ENCODE data around the gene RAPGEF5.

The RAPGEF5 gene, protein sequence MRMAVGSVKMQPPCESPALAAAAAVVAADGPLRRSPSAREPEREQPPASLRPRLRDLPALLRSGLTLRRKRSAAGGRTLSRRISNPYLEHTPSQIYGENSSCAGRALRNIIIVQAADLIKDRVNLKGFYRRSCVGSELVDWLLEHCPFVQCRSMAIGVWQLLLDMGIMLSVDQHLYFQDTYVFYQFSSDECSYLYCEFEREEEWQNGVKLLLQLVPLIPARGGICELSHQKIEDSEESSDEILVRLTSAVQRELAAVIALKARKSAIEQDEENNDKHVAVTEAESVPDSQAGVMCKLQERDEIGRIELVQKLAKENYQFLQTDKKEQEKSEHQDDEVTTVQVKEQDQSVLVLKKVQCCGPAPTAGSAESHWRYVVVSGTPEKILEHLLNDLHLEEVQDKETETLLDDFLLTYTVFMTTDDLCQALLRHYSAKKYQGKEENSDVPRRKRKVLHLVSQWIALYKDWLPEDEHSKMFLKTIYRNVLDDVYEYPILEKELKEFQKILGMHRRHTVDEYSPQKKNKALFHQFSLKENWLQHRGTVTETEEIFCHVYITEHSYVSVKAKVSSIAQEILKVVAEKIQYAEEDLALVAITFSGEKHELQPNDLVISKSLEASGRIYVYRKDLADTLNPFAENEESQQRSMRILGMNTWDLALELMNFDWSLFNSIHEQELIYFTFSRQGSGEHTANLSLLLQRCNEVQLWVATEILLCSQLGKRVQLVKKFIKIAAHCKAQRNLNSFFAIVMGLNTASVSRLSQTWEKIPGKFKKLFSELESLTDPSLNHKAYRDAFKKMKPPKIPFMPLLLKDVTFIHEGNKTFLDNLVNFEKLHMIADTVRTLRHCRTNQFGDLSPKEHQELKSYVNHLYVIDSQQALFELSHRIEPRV

DNA sequence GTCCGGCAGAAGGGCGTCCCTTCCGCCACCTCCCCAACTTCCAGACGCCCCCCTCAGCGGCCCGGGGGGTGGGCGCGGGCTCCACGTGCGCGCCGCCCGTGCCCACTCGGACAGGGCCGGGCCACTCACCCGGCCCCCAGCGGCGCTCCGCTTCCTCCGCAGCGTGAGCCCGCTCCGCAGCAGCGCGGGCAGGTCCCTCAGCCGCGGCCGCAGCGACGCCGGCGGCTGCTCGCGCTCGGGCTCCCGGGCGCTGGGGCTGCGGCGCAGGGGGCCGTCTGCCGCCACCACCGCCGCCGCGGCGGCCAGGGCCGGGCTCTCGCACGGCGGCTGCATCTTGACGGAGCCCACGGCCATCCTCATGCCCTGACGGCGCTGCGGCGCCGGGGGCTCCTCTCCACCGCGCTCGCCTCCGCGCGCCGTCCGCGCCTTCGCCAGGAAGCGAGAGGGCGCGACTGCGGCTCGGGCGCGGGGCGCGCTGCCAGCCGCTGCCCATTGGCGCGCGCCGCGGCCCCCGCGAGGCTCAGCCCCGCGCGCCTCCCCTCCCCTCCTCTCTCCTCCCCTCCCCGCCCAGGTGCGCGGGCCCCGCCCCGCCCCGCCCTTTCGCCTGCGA lies at the start of gene RAPGEF5:
Gene RAPGEF5 (minus strand): TSS at position 454 of the 610 bp plus-strand sequence. CDS start 94 bp downstream, at position 360.
- no peak for DNase-seq

DNA sequence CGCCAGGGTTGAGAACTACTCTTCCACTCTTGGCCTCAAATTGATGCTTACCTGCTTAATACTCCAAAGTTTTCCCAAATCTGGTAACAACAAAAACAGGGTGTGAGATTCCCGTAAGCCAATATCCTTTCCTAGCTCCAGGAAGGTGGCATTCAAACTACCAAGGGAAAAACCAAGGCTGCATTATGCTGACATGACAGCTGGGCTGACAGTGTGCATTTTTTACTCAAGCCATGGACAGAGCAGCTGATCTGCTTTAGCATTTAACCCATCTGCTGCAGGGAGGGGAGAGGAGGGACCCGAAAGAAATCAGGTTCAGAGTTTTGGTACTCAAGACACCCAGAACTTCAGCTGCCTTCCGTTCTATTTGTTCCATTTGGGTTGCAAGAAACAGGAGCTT lies 49.8 kb upstream of the RAPGEF5 start:
- DNase-seq = no peak

DNA sequence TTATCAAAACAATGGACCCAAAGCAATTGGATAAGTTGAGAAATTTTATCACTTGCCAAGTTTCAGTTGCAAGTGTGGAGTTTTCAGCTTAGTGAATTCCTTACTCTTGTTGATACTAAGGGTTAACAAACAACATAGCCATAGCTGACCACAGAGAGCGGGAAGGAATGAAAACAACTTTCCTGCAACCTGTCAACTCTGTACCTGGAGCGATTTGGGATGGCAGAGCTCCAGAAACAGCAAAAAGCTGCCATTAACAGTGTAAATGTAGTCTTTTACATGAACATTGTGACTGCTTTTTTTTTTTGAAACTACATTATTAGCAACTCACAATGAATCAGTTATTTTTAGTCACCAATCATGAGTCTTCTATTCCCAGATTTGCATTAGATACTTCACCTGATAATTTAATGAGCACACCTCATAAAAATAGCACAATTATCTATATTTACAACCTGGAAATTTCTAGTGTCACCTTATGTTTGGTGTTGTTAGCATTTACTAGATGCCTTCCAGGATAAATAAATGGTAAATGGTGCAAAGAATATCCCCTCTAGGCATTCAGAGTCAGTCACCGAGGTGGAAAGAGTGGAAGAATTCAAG lies 47.6 kb upstream of the RAPGEF5 start:
- DNase-seq = no peak

DNA sequence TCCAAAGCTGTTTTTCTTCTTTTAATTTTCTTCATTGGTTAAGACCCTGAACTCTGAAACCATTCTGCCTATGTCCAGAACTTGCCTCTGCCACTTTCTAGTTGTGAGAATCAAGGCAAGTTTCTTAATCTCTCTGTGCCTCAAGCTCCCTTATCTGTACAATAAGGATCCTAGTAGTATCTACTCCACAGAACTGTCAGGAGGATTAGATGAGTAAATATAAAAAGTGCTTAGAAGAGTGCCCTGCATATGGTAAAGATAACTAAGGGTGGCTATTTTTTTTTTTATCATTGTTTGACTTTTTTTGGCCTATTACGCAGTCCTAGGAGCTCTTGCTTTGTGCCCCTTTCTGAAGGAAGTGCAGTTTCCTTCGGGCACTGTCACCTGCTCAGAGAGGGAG lies 46.4 kb upstream of the RAPGEF5 start:
- DNase-seq = no peak

DNA sequence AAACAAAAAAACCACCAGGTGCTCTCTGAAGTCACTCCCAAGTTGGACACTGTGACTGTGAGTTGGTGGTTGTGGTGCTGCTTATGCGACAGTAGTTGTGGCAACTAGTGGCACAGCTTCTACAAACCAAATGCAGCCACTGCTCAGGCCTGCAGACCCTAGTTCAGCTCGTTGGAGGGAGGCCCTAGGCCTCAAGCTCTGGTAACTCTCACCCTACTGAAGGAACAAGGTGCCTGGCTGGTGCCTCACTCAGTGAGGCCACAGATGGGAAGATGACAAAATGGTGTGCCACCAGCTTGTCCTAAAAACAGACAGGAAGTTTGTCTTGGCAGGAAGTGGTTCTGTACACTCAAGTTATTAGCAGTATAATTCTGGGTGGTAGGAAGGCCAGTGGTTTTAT lies 45.3 kb upstream of the RAPGEF5 start:
- DNase-seq = peak; percentile 17

DNA sequence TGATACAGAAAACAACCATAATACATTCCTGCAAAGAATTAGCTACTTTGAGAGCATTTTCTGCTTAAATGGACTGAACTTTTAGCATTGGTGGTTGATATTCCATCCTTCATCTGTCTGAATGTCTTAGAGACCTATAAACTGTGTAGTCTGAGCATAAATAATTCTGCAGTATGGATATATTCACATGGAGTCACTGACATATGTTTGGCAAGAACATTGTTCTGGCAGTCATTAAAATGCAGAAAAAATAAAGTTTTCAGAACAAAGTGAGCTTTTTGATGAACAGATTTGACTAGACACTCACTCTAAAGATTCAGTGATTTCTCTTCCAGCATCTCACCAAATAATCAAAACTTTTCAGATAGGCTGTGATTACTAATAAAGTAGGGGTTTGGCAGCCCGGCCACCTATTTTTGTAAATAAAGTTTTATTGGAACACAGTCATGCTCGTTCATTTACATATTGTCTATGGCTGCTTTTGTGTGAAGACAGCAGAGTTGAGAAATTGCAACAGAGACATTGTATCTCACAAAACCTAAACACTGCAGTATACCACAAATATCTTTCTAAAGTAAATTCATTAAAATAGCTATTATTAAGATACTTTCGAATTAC lies 44.1 kb upstream of the RAPGEF5 start:
- DNase-seq = no peak

DNA sequence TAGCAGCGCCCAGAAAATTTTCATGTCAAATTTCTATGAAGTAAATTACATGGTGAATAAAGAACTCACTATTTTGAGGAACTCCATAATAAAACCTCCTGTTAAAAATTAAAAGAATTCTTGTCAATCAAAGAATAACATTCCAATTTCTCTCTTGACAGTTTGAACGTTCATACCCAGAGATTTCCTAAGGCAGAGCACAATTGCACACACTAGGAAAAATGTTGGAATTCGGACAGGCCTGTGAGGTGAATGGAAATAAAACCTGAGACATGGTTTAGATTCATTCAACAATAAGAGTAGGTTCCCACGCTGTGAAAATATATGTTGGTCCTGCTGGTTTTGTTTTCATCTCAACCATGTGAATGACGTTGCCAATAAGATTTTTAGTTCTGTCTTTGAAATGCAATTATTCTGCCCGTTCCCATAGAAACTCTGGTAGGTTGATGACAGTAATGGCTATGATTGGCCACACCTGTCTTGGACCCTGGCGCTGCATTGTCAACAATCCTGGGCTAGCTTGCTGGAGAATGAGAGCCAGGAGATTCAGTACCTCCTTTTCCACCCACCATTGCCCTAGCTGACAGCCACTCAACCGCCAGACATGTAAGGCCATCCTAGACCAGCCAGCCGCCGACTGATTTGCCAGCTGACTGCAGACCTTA lies 43.3 kb upstream of the RAPGEF5 start:
- DNase-seq = no peak

DNA sequence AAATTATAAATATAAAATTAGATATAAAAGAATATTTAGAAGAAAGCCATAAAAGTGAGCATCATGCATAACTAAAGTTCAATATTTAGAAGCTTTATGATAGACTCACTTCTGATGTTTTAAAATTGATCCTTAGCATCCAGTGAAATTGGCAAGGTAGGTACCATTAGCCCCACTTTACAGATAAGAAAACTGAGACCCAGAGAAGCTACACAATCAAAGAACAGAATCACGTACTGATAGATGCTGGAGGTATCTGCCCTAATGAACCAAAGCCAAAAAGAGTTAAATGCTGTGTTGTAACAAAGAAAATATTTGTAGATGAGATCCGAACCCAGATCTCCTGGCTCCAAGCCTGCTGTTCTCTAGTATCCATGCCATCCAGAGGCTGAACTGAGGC lies 42.6 kb upstream of the RAPGEF5 start:
- no peak for DNase-seq

DNA sequence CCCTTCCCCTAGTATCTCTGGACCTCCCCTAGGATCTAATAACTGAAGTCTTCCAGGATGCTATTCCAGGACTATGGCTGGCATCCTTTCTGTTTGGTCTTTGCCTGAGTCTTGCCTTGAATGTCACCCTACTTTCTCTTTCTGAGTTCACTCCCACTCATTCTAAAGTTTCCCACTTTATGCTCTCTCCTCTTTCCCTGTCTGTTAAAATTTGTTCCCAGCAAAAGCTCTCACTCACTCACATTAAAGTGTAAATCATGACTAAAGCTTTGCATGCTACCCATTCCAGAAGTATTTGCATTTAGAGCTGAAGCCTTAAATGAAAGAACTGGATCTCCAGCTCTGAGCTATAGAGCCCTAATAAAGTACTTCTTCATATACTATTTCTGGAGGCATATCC lies 42.1 kb upstream of the RAPGEF5 start:
- DNase-seq = no peak

DNA sequence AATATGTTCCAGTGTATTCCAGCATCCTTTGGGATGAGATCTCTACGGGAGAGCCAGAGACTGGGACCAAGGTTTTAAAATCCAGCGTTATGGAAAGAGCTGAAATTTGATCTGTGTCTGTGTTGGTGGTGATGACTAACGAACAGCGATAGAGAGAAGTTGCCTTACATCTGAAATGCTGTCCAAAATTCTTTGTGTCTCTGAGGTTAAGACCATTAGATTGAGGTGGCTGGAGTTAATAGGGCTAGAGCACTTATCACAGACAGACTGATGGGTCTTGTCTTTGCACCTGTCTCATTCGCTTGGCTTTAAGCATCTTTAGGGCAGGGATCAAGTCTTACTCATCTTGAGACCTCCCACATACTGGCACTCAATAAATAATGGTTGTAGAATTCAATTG lies 41.0 kb upstream of the RAPGEF5 start:
- no peak for DNase-seq

DNA sequence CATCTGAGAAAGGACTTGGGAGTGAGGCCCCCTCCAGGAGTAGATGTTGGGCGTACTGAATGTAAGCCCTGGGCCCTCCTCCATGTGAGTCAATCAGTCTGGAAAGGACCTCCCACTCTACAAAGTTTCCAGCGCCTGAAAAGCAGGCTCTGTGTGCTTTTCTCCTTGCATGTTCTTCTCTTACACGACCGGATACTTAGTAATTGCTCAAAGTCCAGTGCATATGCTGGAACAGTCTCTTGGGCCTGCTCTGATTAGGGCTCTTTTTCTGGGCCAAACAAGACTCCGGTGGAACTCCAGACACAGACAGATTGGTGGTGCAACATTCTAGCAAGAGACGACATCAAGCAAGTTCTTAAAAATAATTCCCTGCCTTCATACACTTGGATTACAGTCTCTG lies 38.3 kb upstream of the RAPGEF5 start:
- DNase-seq = no peak

DNA sequence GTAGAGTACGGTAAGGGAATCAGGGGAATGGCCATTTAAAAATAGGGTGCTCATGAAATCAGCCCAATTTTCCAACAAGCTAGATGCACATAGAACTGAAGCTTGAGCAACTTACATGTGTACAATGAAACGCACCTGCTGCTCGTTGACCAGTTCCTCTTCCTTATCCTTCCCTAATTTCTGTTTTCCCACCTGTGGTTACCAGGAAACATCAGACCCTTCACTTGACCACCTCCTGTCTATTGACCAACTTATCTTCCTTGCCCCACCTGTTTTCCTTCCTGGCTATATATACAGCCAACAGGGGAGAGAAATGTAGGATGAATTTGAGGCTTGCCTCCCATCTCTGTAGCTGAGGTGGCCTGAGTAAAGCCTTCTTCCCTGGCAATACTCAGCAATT lies 37.8 kb upstream of the RAPGEF5 start:
- no peak for DNase-seq

DNA sequence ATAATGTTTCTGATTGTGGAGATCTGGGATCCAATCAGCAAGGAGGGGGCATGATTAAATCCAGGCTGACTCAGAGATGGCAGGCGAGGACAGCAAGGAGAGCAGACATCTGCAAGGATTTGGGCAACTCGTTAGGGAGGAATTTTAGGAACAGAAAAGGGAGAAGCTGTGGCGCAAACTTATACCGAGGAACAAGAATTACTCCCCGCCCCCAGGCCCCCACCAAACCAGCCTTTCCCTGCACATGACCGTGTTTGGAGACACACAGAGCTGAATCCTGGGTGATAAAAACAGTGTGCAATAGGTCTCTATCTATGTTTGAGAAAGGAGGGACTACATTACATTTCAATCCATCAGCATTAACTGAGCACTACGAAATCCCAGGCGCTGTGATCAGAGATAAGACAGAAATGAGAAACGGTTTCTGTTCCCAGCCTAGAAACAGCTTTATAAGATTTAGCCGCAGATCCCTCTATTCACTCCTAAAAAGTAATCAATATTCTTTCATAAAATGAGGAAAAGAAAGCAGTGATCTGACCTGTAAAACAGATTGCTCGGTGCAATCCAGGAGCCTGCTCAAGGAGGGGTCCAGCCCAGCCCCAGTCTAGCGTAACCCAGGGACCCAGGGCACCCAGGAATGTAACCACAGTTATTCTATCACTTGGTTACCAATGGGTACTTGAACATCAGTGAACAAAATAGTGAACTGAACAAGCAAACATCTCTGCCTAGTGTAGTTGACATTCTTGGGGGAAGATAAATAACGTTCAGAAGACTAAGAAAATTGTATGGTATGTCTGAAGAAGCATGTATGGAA lies 37.2 kb upstream of the RAPGEF5 start:
- DNase-seq = no peak

DNA sequence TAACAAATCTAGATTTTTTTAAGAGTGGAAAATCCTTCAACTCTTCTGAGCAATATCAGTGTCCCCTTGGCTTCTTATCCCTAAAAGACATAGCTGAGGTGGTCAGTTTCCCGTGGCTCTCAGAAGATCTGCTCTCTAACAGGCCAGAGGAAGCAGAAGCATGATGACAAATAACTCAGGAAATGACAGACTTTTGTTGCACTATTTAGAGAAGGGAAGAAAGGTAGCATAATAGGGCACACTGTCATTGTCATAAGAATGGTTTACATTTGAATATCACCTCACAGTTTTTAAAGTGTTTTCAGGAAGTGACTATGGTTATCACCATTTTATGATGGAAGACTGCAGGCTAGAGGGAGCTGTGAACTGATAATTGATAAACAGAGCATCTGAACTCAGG lies 33.6 kb upstream of the RAPGEF5 start:
- DNase-seq = no peak

DNA sequence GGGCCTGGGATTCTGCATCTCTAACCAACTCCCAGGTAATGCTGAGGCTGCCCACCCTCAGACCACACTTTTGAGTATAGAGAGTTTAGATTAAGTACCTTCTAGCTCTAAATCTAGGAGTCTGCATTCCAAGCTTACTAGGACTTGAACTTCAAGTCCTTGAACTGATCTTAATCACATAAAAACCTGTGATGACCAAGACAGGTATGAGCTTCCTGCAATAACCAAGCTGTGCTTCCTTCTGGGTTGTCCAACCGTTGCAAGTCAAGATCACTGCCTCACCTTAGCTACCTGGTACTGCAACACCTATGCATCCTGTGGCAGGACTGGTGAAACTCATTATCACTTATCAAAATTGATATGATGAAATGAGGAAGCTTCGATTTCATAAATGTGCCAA lies 32.9 kb upstream of the RAPGEF5 start:
- no peak for DNase-seq

DNA sequence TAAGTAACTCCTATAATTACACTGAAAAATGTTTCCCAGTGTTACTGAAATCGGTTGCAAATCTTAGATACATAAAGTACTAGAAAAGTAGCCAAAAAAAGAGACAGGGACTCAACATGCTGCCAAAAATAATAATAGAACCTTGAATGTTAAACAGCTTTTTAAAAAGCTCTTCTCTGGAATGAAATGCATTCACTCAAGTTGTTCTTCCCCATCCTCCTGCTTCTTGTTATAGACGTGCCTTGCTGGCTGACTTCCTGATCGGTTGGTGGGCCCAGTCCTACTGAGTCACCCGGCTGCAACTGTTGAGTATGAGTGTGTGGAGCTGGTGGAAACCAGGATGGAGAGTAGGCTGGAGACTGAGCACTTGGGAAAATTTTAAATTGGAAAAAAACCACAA lies 30.6 kb upstream of the RAPGEF5 start:
- no peak for DNase-seq

DNA sequence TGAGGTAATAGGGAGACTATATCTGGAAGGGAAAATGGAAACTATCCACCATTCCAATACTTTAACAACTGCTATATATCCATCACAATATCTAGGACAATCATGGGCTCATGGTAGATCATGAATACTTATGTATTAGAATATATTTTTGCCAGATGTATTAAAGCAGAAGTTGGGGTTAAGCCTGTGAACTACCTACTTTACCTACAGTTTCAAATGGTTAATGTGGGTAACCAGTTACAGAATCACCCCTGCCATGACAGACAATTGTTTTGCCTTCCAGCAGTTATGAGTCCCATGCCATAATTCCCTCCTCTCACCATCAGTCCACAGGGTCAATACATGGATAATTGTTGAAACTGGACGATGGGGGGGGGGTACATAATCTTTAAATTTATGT lies 29.9 kb upstream of the RAPGEF5 start:
- no peak for DNase-seq

DNA sequence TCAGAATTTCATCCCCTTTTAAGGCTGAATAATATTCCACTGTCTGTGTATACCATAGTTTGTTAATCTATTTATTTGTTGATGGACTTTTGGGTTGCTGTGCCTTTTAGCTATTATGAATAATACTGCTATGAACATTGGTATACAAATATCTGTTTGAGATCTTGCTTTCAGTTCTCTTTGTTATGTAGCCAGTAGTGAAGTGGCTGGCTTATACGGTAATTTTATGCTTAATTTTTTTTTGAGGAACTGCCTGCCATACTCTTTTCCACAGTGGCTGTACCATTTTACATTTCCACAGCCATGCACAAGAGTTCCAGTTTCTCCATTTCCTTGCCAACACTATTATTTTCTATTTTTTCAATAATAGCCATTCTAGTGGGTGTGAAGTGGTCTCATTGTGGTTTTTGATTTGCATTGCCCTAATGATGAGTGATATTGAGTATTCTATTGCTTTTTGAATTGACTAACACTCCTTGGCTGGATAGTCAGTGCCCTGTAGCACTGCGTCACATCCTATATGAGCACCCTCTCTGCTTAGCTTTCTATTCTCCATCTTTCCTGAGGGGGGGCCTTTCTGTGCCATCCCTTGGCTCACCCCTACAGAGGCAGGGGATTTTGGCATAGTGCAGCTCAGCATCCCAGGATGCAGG lies 29.4 kb upstream of the RAPGEF5 start:
- DNase-seq = no peak

DNA sequence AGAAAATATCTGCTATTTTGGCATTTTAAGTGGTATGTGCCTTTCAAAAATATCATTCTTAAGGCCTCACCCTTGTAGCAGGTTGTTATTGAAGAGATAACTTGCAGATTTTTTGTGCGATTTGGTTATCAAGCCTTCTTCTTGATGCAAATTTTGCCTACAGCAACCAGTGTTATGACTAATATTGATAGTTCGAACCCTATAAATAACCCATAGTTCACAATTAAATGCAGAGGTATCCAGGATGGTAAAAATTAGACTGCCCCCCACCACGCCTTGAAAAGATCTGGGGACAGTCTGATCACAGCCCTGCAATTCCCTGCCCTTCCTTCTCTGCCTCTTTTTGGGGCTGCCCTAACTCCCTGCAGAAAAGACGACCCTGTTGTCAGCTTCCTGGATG lies 28.4 kb upstream of the RAPGEF5 start:
- DNase-seq = no peak

DNA sequence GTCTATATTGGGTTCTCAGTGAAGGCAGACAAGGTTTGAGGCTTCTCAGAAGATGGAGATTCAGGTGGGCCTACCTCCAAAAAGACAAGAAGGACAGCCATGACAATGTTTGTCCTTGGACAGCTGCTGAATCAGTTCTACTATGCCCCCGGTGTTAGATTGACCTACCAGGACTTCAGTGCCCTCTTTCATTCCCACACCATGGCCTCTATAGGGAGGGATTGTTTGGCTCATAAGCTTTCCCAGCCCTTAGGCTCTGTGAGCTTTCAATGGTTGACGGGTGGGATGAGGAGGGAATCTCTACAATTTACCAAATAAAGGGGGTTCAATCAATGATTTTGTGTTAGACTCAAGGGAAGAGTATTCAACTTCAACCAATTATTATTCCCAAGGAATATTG lies 23.4 kb upstream of the RAPGEF5 start:
- DNase-seq = no peak

Measured in NK-92 treated with Interleukin-12 subunit alpha and Interleukin-12 subunit beta, amount 100 ng/mL, for 24 hours (cell line).